ENCODE data around the gene FOS. TPM values are rescaled to one million over a fixed set of nuclear protein-coding genes. Genes with fewer than 3 reads are reported as not detected.
A peak's percentile ranks its signal among the peaks of the same experiment; 100 is the strongest.

Gene FOS
- total and polyA plus RNA-seq, 2 of the 8 experiments (the other 6 are each of a cell fraction or from before 2014, with no cell fraction given): 50.2 to 51.8 TPM

GRCh38 chr14:75264036-75264435 is 14.6 kb upstream of the FOS start:
- Histone ChIP-seq H2AK5ac (ENCODE audit: low read depth, low read length) (no peak overlapping the region), H3K4ac (replicated peaks; ENCODE audit: insufficient read length, low read depth, low read length) (no peak overlapping the region), H3K9ac (replicated peaks in 1 of 4; ENCODE audit: extremely low read depth in 1 of 4, low read depth in 3 of 4, low read length in 3 of 4) (no peak overlapping the region), H3K79me2 (ENCODE audit: control insufficient read depth in 1 of 2, insufficient read depth in 2 of 2, low read length in 2 of 2) (no peaks in the 10 kb centered on the region), H3K79me1 (ENCODE audit: low read depth, low read length) (no peaks in the 10 kb centered on the region), H2BK120ac (replicated peaks; ENCODE audit: low read depth, low read length) (no peak overlapping the region), H3K14ac (ENCODE audit: insufficient read length) (no peak overlapping the region), H3K36me3 (ENCODE audit: control insufficient read depth in 2 of 4, insufficient read depth in 4 of 4, low read length in 3 of 4) (no peaks in the 10 kb centered on the region), H3K27ac (ENCODE audit: low read depth, low read length) (no peak overlapping the region), H4K20me1 (replicated peaks in 1 of 2; ENCODE audit: control insufficient read depth in 1 of 2, insufficient read depth in 2 of 2, low read length in 2 of 2) (no peaks in the 10 kb centered on the region), H3K23me2 (ENCODE audit: low read depth, low read length) (peaks cover 2% of the 10 kb centered on the region; the same call in 1 of the 2 replicates), H2BK12ac (ENCODE audit: low read depth, low read length) (peak overlapping the region; percentile 32; the same call in 1 of the 2 replicates), H3K56ac (replicated peaks; ENCODE audit: insufficient read length, low read depth, low read length) (no peak overlapping the region), H2AFZ (ENCODE audit: low read length) (no peak overlapping the region), H3K18ac (ENCODE audit: extremely low read depth, low read length) (no peak overlapping the region), H3K23ac (ENCODE audit: insufficient read length) (no peak overlapping the region), H3K4me1 (replicated peaks in 1 of 4; ENCODE audit: control insufficient read depth in 3 of 4, insufficient read depth in 4 of 4, low read length in 3 of 4) (peaks cover 0 to 5% (median 2%) of the 10 kb centered on the region in 4 experiments; a peak in 4 of 7 replicates), H3K27me3 (replicated peaks in 1 of 4; ENCODE audit: control insufficient read depth in 3 of 4, extremely low read depth in 1 of 4, insufficient read depth in 3 of 4, low read length in 3 of 4) (no peaks in the 10 kb centered on the region), H4K8ac (ENCODE audit: extremely low read depth, insufficient read depth, low read length) (no peak overlapping the region; the same call in 1 of the 2 replicates), H3K4me3 (ENCODE audit: extremely low read depth in 1 of 4, insufficient read depth in 2 of 4, low read depth in 3 of 4, low read length in 4 of 4) (no peak overlapping the region), H4K5ac (ENCODE audit: insufficient read length, low read depth, low read length) (no peak overlapping the region), H2BK15ac (ENCODE audit: low read length) (no peak overlapping the region), H2BK5ac (ENCODE audit: low read depth, low read length) (no peak overlapping the region), H4K91ac (replicated peaks; ENCODE audit: insufficient read length, low read length) (peak overlapping the region; percentile 25), H3K4me2 (ENCODE audit: insufficient read depth in 1 of 2, low read depth in 2 of 2, low read length in 2 of 2) (no peak overlapping the region), H2BK20ac (ENCODE audit: low read length) (no peak overlapping the region), H3K9me3 (ENCODE audit: insufficient read depth in 2 of 2, low read depth in 1 of 2, low read length in 1 of 2) (no peaks in the 10 kb centered on the region)
- CTCF ChIA-PET (ENCODE audit: partially characterized antibody): no interaction called here
- TF ChIP-seq SP4 (IDR thresholded peaks at IDR 0.05; ENCODE audit: low read length) (no peak), POLR2A (IDR thresholded peaks at IDR 0.05; ENCODE audit: control extremely low read depth in 1 of 2, low read depth in 2 of 2, low read length in 2 of 2) (no peak), RXRA (IDR thresholded peaks at IDR 0.05; ENCODE audit: insufficient read depth, low read depth, low read length) (no peak), RFX5 (IDR thresholded peaks at IDR 0.05; ENCODE audit: borderline replicate concordance, low read depth, low read length) (no peak), POU5F1 (IDR thresholded peaks at IDR 0.05; ENCODE audit: low read depth, low read length) (no peak), PHF8 (conservative IDR thresholded peaks at IDR 0.05; ENCODE audit: low read depth, low read length) (no peak), KDM5A (IDR thresholded peaks at IDR 0.05; ENCODE audit: low read length) (no peak), MAFK (IDR thresholded peaks at IDR 0.05; ENCODE audit: low read depth, low read length) (no peak), JUND (IDR thresholded peaks at IDR 0.05; ENCODE audit: low read length) (no peak), TBP (IDR thresholded peaks at IDR 0.05; ENCODE audit: low read depth, low read length) (no peak), HDAC6 (IDR thresholded peaks at IDR 0.05; ENCODE audit: low read depth, low read length) (no peak), SAP30 (IDR thresholded peaks at IDR 0.05; ENCODE audit: insufficient read depth, insufficient replicate concordance, low read length) (no peak), JUN (IDR thresholded peaks at IDR 0.05; ENCODE audit: low read depth, low read length) (no peak), NANOG (IDR thresholded peaks at IDR 0.05; ENCODE audit: insufficient read depth, low read depth, low read length, poor library complexity, severe bottlenecking) (no peak), HDAC2 (IDR thresholded peaks at IDR 0.05; ENCODE audit: borderline replicate concordance in 1 of 2, low read depth in 2 of 2, low read length in 2 of 2) (no peak)
- POLR2A ChIA-PET (ENCODE audit: partially characterized antibody): interaction anchor here (5.9 kb wide), 1 partner anchor 12 kb away, joined by 54 read pairs; no protein-coding TSS in a partner anchor
- DNase-seq (ENCODE audit: low read depth in 1 of 2, low spot score in 2 of 2): no peak
- no peak for FAIRE-seq
- 87% methylated on average over 3 of the region's 3 CpGs; no CpG with 5 or more reads in 1 of the 2 experiments for WGBS, 2 experiments (ENCODE audit: extremely low coverage in 1 of 2, insufficient coverage in 1 of 2, insufficient read length in 1 of 2, insufficient replicate concordance in 2 of 2, low coverage in 1 of 2, low lambda C conversion rate in 2 of 2, missing lambda C conversion rate in 1 of 2)
